ENCODE results near the gene CEBPA.

DNA sequence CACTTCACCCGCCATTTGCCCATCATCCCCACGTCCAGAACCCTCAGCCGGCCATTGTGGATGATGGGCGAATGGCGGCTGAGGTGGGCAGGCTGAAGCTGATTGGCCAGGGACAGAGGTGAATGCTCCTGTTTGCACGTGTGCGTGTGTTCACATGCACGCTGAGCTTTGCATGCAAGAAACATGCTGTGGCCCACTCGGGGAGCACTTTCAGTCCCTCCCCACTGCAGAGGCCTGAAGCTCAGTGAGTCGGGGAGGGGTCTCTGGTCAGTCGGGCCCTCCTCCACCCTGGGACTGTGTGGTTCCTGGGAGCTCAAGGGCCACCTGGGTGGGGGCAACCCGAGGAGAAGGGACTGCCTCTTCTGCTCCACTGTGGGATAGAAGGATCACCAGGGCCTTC is 24.9 kb downstream of the CEBPA start:
- TF ChIP-seq, protein P1, sequence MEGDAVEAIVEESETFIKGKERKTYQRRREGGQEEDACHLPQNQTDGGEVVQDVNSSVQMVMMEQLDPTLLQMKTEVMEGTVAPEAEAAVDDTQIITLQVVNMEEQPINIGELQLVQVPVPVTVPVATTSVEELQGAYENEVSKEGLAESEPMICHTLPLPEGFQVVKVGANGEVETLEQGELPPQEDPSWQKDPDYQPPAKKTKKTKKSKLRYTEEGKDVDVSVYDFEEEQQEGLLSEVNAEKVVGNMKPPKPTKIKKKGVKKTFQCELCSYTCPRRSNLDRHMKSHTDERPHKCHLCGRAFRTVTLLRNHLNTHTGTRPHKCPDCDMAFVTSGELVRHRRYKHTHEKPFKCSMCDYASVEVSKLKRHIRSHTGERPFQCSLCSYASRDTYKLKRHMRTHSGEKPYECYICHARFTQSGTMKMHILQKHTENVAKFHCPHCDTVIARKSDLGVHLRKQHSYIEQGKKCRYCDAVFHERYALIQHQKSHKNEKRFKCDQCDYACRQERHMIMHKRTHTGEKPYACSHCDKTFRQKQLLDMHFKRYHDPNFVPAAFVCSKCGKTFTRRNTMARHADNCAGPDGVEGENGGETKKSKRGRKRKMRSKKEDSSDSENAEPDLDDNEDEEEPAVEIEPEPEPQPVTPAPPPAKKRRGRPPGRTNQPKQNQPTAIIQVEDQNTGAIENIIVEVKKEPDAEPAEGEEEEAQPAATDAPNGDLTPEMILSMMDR (IDR thresholded peaks at IDR 0.05; ENCODE audit: insufficient read depth, low read length, poor library complexity, severe bottlenecking): no peak
- no peak for TF ChIP-seq EZH2phosphoT487 (conservative IDR thresholded peaks at IDR 0.05; ENCODE audit: low read length)

All from SU-DHL-6 (cell line).